ENCODE measurements around the gene C11orf91. TPM values are rescaled to one million over a fixed set of nuclear protein-coding genes. Genes with fewer than 3 reads are reported as not detected.

Gene C11orf91
- total and polyA plus RNA-seq, 5 experiments from 2014 or later, result 0.47 TPM; not detected in 4

DNA sequence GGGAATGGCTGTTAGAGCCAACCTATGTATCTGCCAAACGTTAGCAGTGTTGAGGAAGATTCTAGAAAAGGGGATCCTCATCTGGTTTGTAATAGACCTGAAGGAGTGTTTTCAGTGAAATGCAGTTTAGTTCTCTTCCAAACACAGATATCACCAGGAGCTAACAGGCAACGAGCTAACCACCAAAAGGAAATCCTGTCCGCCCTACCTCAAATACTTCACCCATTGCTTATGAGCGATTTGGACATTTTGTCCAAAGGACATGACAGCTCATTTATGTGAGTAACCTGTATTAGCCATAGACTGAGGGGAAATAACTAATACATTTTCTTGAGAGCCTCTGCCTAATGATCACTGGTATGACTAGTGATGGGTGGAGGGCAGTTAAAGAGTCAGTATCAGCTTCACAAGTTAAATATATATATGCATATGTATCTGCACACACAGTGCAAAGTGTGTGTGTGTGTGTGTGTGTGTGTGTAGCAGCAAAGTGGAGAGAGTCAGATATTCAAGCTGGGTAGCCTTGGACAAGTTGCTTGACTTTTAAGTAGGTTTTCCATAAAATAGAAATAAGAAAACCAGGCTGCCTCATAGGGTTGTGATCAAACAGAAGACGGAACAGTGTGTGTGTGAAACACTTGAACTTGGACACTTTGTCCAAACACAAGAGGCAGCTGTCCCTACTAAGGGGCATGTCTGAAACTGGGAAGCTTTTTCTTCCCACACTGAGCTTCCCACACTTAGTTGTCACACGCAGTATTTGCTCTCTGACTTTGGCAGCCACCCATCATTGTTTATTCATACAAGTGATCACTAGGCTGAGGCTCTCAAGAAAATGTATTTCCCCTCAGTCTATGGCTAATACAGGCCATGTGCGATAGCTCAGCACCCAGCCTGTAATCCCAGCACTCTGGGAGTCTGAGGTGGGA lies 940 bp upstream of the C11orf91 start:
- Mint-ChIP-seq H3K27me3 (peaks cover 0 to 5% (median 0%) of the 10 kb centered on the region in 5 donors), H3K27ac (peak overlapping the region; percentile 23 to 89 (median 67)), H3K36me3 (no peaks in the 10 kb centered on the region), H3K4me1 (peaks cover 14 to 28% (median 17%) of the 10 kb centered on the region in 4 donors), H3K4me3 (peak overlapping the region; percentile 86 to 95 (median 92)), H3K9me3 (no peaks in the 10 kb centered on the region)
- no peak for ATAC-seq
- POLR2A ChIA-PET, result interaction anchor here (0.7 to 4.1 kb wide), 5 partner anchors 13 to 41 kb away, joined by 3 to 15 read pairs (median 4); partner anchors contain the start of gene CD59
- no peak for DNase-seq

DNA sequence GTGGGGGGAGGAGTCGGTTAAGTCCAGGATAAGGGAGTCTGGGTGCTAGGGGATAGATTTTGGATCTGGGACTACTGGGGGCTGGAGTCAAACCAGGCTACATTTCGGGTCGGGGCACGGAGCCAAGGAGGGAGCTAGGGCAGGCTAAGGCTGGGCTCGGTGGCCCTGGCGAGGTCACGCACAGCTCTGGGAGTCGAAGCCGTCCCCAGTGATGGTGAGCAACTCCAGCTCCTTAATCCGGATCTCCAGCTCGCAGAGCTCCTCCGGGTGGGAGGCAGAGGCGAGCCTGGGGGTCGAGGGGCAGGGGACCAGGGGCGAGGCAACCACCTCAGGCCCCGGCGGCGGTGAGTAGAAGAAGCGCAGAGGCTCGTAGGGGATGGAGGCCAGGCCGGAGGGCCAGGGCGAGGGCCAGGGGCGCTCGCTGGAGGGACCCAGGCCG lies 544 bp downstream of the C11orf91 start:
- H3K4me1 Mint-ChIP-seq, result peaks cover 18 to 30% (median 20%) of the 10 kb centered on the region in 4 donors
- H3K4me3 Mint-ChIP-seq, result peak overlapping the region; percentile 64 to 87 (median 77)
- ATAC-seq (no peak), DNase-seq (peak in 1 of 10 donors; percentile 6)
- no peaks in the 10 kb centered on the region for H3K9me3 Mint-ChIP-seq
- H3K36me3 Mint-ChIP-seq, result no peaks in the 10 kb centered on the region
- POLR2A ChIA-PET, result interaction anchor here (1.0 to 4.1 kb wide), 3 partner anchors 17 to 442 kb away, joined by 3 to 15 read pairs (median 3); partner anchors contain the start of gene CD59
- H3K27me3 Mint-ChIP-seq, result peaks cover 0 to 10% (median 0%) of the 10 kb centered on the region in 5 donors
- H3K27ac Mint-ChIP-seq, result peak overlapping the region in 3 of 10 donors; percentile 20 to 52 (median 30)

GRCh38 chr11:33699515-33700062 lies 1.0 kb downstream of the C11orf91 start:
- POLR2A ChIA-PET, result interaction anchor here (4.1 kb wide), 1 partner anchor 37 kb away, joined by 15 read pairs; the partner anchor contains the start of gene CD59
- H3K9me3 Mint-ChIP-seq, result no peaks in the 10 kb centered on the region

GRCh38 chr11:33698921-33699320 lies 1.7 kb downstream of the C11orf91 start:
- POLR2A ChIA-PET, result no interaction called here
- H3K27ac Mint-ChIP-seq, result no peak overlapping the region

More at GRCh38 chr11:33699515-33700062, 1.0 kb downstream of the C11orf91 start:
- peaks cover 18 to 30% (median 20%) of the 10 kb centered on the region in 4 donors for H3K4me1 Mint-ChIP-seq
- DNase-seq (no peak), ATAC-seq (no peak)
- H3K27ac Mint-ChIP-seq, result peak overlapping the region in 6 of 10 donors; percentile 20 to 81 (median 40)
- no peaks in the 10 kb centered on the region for H3K36me3 Mint-ChIP-seq
- peaks cover 0 to 10% (median 1%) of the 10 kb centered on the region in 5 donors for H3K27me3 Mint-ChIP-seq
- H3K4me3 Mint-ChIP-seq, result peak overlapping the region; percentile 64 to 87 (median 77)

GRCh38 chr11:33697997-33698396 lies 2.6 kb downstream of the C11orf91 start:
- Mint-ChIP-seq H3K36me3 (no peaks in the 10 kb centered on the region), H3K9me3 (no peaks in the 10 kb centered on the region), H3K4me3 (no peak overlapping the region), H3K27me3 (peaks cover 0 to 10% (median 7%) of the 10 kb centered on the region in 5 donors), H3K27ac (no peak overlapping the region), H3K4me1 (peaks cover 18 to 30% (median 20%) of the 10 kb centered on the region in 4 donors)
- no peak for DNase-seq
- POLR2A ChIA-PET, result no interaction called here
- no peak for ATAC-seq

More at GRCh38 chr11:33698921-33699320, 1.7 kb downstream of the C11orf91 start:
- DNase-seq, result no peak
- peak overlapping the region in 2 of 10 donors; percentile 75 to 82 for H3K4me3 Mint-ChIP-seq
- peaks cover 18 to 30% (median 20%) of the 10 kb centered on the region in 4 donors for H3K4me1 Mint-ChIP-seq
- H3K36me3 Mint-ChIP-seq, result no peaks in the 10 kb centered on the region
- no peak for ATAC-seq
- peaks cover 0 to 10% (median 3%) of the 10 kb centered on the region in 5 donors for H3K27me3 Mint-ChIP-seq
- H3K9me3 Mint-ChIP-seq, result no peaks in the 10 kb centered on the region

DNA sequence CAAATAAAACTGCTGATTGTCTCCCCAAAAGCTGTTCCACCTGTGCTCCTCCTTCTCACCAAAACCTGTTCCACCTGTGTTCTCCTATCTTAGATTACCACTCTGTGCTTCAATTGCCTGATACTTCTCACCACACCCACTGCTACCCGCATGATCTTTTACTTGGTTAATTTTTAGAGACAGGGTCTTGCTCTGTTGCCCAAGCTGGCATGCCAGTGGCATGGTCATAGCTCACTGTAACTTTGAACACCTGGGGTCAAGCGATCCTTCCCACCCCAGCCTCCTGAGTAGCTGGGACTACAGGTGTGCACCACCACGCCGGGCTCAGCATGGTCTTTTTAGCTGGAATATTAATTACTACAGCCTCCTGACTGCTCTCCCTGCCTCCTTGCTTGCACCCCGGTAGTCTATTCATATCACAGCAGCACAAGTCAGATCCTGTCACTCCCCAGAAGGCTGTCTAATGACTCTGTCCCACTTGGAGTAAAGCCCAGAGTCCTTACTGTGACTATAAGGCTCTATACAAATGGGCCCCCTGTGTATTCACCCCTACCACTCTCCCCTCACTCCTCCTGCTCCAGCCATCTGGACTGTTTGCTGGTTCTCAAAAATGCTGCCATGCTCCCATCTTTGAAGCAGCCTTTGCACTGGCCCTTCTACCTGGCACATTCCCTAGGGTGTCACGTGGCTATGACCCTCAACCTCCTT lies 3.5 kb downstream of the C11orf91 start:
- POLR2A ChIA-PET, result interaction anchor here (0.6 kb wide), 1 partner anchor 624 kb away, joined by 3 read pairs; no protein-coding TSS in a partner anchor
- Mint-ChIP-seq H3K4me3 (no peak overlapping the region), H3K27ac (no peak overlapping the region)

GRCh38 chr11:33696411-33696810 lies 4.2 kb downstream of the C11orf91 start:
- Mint-ChIP-seq H3K9me3 (no peaks in the 10 kb centered on the region), H3K27me3 (peaks cover 0 to 12% (median 7%) of the 10 kb centered on the region in 5 donors), H3K36me3 (no peaks in the 10 kb centered on the region), H3K4me1 (peaks cover 15 to 26% (median 18%) of the 10 kb centered on the region in 4 donors), H3K27ac (peak overlapping the region in 1 of 10 donors; percentile 20), H3K4me3 (no peak overlapping the region)
- ATAC-seq (no peak), DNase-seq (peak in 3 of 10 donors; percentile 5 to 15 (median 11))
- POLR2A ChIA-PET, result no interaction called here

More for the DNA sequence above, 3.5 kb downstream of the C11orf91 start:
- ATAC-seq (no peak), DNase-seq (no peak)
- H3K36me3 Mint-ChIP-seq, result no peaks in the 10 kb centered on the region
- H3K27me3 Mint-ChIP-seq, result peaks cover 0 to 12% (median 7%) of the 10 kb centered on the region in 5 donors
- H3K4me1 Mint-ChIP-seq, result peaks cover 18 to 30% (median 20%) of the 10 kb centered on the region in 4 donors
- H3K9me3 Mint-ChIP-seq, result no peaks in the 10 kb centered on the region

DNA sequence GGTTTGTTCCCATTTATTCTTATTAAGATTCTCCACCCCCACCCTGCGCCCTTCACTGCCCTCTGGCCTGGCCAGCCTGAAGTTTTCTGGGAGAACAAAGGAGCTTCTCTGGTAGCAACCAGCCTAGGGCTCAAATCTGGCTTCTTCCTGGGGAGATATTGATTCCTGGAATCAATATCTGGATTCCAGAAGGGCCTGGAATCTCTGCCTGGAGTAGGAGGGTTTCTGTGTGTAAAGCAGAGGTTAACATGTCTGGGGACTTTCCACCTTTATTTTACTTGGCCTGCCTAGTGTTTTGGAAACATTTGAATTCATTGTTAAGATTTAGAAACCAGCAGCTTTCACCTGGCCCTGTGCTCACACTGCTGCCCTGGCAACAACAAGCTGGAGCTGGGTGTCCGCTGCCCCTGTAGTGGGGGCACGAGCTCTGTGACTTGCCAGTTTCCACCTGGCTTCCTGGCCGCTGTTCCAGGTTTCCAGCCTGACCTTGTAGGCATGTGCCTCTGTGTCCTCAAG lies 5.5 kb downstream of the C11orf91 start:
- ATAC-seq (no peak), DNase-seq (no peak)
- Mint-ChIP-seq H3K9me3 (no peaks in the 10 kb centered on the region), H3K27ac (no peak overlapping the region), H3K36me3 (no peaks in the 10 kb centered on the region), H3K4me3 (no peak overlapping the region), H3K4me1 (peaks cover 8 to 18% (median 12%) of the 10 kb centered on the region in 4 donors), H3K27me3 (peaks cover 0 to 12% (median 7%) of the 10 kb centered on the region in 5 donors)
- POLR2A ChIA-PET, result interaction anchor here (1.0 kb wide), 1 partner anchor 44 kb away, joined by 3 read pairs; no protein-coding TSS in a partner anchor

- H3K4me3 Mint-ChIP-seq, result no peak overlapping the region
- ATAC-seq, result no peak
Measured at GRCh38 chr11:33694346-33695050, 6.1 kb downstream of the C11orf91 start.

DNA sequence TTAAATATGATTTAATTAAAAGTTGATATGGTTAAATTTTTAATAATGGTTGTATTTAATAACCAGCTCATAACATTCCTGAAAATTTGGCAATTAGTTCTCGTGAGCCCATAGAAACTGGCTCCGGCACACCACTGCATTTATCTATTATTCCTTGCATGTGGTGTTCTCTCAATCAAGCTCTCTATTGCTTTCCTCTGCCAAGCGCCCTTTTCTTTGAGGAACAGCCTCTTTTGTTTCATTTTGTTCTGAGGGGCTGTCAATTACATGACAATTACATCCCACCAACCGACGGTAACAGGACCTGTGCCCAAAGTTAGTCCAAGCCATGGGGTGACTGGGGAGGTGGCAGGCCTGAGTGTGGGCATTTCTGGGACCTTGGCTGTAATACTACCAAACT lies 8.1 kb downstream of the C11orf91 start:
- peaks cover 0 to 12% (median 7%) of the 10 kb centered on the region in 5 donors for H3K27me3 Mint-ChIP-seq
- H3K27ac Mint-ChIP-seq, result no peak overlapping the region
- DNase-seq, result no peak
- peaks cover 0 to 1% (median 0%) of the 10 kb centered on the region in 3 donors for H3K36me3 Mint-ChIP-seq
- peaks cover 0 to 4% (median 0%) of the 10 kb centered on the region in 9 donors for H3K9me3 Mint-ChIP-seq
- H3K4me1 Mint-ChIP-seq, result peaks cover 4 to 11% (median 7%) of the 10 kb centered on the region in 4 donors
- POLR2A ChIA-PET, result no interaction called here
- no peak overlapping the region for H3K4me3 Mint-ChIP-seq
- ATAC-seq, result no peak

More at GRCh38 chr11:33694346-33695050, 6.1 kb downstream of the C11orf91 start:
- Mint-ChIP-seq H3K27ac (no peak overlapping the region), H3K36me3 (no peaks in the 10 kb centered on the region), H3K4me1 (peaks cover 4 to 12% (median 7%) of the 10 kb centered on the region in 4 donors), H3K27me3 (peaks cover 0 to 12% (median 7%) of the 10 kb centered on the region in 5 donors), H3K9me3 (no peaks in the 10 kb centered on the region)
- DNase-seq, result no peak
- POLR2A ChIA-PET, result interaction anchor here (1.0 kb wide), 1 partner anchor 44 kb away, joined by 3 read pairs; no protein-coding TSS in a partner anchor

DNA sequence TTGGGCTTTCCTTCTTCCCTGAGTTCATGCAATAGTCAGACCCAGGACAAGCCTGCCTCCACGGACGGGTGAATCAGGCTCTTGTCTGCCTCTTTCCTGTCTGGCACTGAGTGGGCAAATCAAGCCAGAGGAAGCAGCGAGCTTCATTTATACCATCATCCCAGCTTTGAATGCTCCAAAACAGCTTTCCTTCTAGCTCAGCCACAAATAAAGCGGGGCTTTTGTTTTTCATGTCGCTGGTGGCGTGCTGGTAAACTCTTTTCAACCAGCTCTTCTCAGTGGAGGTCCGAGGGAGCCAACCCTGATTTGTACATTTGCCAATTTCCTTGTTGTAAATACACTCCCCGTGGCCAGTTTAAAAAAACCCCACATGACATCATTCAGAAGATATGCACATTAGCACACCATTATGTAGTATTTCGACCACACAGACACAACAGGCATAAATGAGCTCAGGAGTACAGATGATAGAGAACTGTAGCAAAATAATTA lies 8.6 kb downstream of the C11orf91 start:
- H3K36me3 Mint-ChIP-seq, result peaks cover 0 to 5% (median 4%) of the 10 kb centered on the region in 3 donors
- POLR2A ChIA-PET, result no interaction called here

More for the DNA sequence above, 8.6 kb downstream of the C11orf91 start:
- peaks cover 0 to 8% (median 3%) of the 10 kb centered on the region in 9 donors for H3K9me3 Mint-ChIP-seq
- H3K27ac Mint-ChIP-seq, result no peak overlapping the region
- no peak overlapping the region for H3K4me3 Mint-ChIP-seq
- DNase-seq (no peak), ATAC-seq (no peak)
- H3K4me1 Mint-ChIP-seq, result peaks cover 4 to 11% (median 7%) of the 10 kb centered on the region in 4 donors
- peaks cover 0 to 12% (median 8%) of the 10 kb centered on the region in 5 donors for H3K27me3 Mint-ChIP-seq

Data from naive thymus-derived CD8-positive, alpha-beta T cell (primary cell).